Astrocyte (in vitro differentiated cells and primary cell): Measurements from ENCODE around the gene FHOD1. TPM values are rescaled to one million over a fixed set of nuclear protein-coding genes. Genes with fewer than 3 reads are reported as not detected.

ENCODE experiments used
- DNase-seq: peaks from one replicate; pipeline ENCODE4 v3.0.0-alpha.2; 2010; ENCODE audit warnings: low read depth
- FAIRE-seq: peaks from 2 replicates; lab custom pipeline; 2011; peaks lifted over from hg19 to GRCh38; lab: Jason Lieb, UNC
- H2AFZ ChIP-seq: 2 replicates; pipeline ENCODE4 v1.6.0; 2012; ENCODE audit warnings: low read depth, low read length, inconsistent platforms
- H3K27ac ChIP-seq: 2 replicates; pipeline ENCODE4 v1.5.1; 2011; ENCODE audit warnings: low read depth, low read length, inconsistent platforms
- H3K27me3 ChIP-seq: 2 replicates; pipeline ENCODE4 v1.6.0; 2011; ENCODE audit warnings: low read length, inconsistent platforms; ENCODE audit not compliant: insufficient read depth
- H3K36me3 ChIP-seq: 2 replicates; pipeline ENCODE4 v1.5.1; 2011; ENCODE audit warnings: low read length, inconsistent platforms; ENCODE audit not compliant: insufficient read depth
- H3K4me1 ChIP-seq: 2 replicates; pipeline ENCODE4 v1.5.1; 2011; ENCODE audit warnings: low read length, inconsistent platforms; ENCODE audit not compliant: insufficient read depth
- H3K4me2 ChIP-seq: 2 replicates; pipeline ENCODE4 v1.6.0; 2012; ENCODE audit warnings: low read length, inconsistent platforms
- H3K4me3 ChIP-seq: 2 replicates; pipeline ENCODE4 v1.5.1; 2011; ENCODE audit warnings: low read depth, mild to moderate bottlenecking, low read length, inconsistent platforms; ENCODE audit not compliant: insufficient read depth
- H3K79me2 ChIP-seq: 2 replicates; pipeline ENCODE4 v1.6.0; 2012; ENCODE audit warnings: mild to moderate bottlenecking, low read length, inconsistent platforms; ENCODE audit not compliant: insufficient read depth
- H3K9ac ChIP-seq: 2 replicates; pipeline ENCODE4 v1.6.0; 2012; ENCODE audit warnings: mild to moderate bottlenecking, low read length, inconsistent platforms
- H3K9me3 ChIP-seq: 2 replicates; pipeline ENCODE4 v1.5.1; 2012; ENCODE audit warnings: low read depth, mild to moderate bottlenecking, low read length, inconsistent platforms; ENCODE audit not compliant: insufficient read depth
- H4K20me1 ChIP-seq: 2 replicates; pipeline ENCODE4 v1.6.0; 2012; ENCODE audit warnings: low read length, inconsistent platforms; ENCODE audit not compliant: insufficient read depth
- H3K27ac Mint-ChIP-seq: one replicate; pipeline ENCODE4 v1.8.0; 2021; ENCODE audit warnings: mild to moderate bottlenecking, mixed read lengths; ENCODE audit not compliant: unreplicated experiment
- H3K27me3 Mint-ChIP-seq: one replicate; pipeline ENCODE4 v1.8.0; 2021; ENCODE audit warnings: low read depth, mixed read lengths; ENCODE audit not compliant: unreplicated experiment
- H3K36me3 Mint-ChIP-seq: one replicate; pipeline ENCODE4 v1.8.0; 2021; ENCODE audit warnings: low read depth, mixed read lengths; ENCODE audit not compliant: unreplicated experiment
- H3K4me1 Mint-ChIP-seq: one replicate; pipeline ENCODE4 v1.8.0; 2021; ENCODE audit warnings: low read depth, mixed read lengths; ENCODE audit not compliant: unreplicated experiment
- H3K4me3 Mint-ChIP-seq: one replicate; pipeline ENCODE4 v1.8.0; 2021; ENCODE audit warnings: mild to moderate bottlenecking, moderate library complexity, mixed read lengths; ENCODE audit not compliant: unreplicated experiment
- H3K9me3 Mint-ChIP-seq: one replicate; pipeline ENCODE4 v1.8.0; 2021; ENCODE audit warnings: mild to moderate bottlenecking, mixed read lengths; ENCODE audit not compliant: unreplicated experiment
- EZH2 ChIP-seq: IDR thresholded peaks from 2 replicates; pipeline ENCODE4 v1.6.1; 2012; ENCODE audit warnings: mild to moderate bottlenecking, low read length, inconsistent platforms; ENCODE audit not compliant: insufficient read depth
- total RNA-seq: library from RNA; stranded (reverse); gene quantifications from 2 replicates; pipeline ENCODE4 v1.2.1, GENCODE V29; 2021
- TF ChIP-seq, protein P1 (sequence below): IDR thresholded peaks from 2 replicates; pipeline ENCODE4 v1.5.1; 2011; ENCODE audit warnings: low read depth, mild to moderate bottlenecking, inconsistent platforms, low read length, moderate library complexity; ENCODE audit not compliant: insufficient read depth

The FHOD1 gene
- total RNA-seq, 1 donor from 2014 or later, result 38.1 TPM

DNA sequence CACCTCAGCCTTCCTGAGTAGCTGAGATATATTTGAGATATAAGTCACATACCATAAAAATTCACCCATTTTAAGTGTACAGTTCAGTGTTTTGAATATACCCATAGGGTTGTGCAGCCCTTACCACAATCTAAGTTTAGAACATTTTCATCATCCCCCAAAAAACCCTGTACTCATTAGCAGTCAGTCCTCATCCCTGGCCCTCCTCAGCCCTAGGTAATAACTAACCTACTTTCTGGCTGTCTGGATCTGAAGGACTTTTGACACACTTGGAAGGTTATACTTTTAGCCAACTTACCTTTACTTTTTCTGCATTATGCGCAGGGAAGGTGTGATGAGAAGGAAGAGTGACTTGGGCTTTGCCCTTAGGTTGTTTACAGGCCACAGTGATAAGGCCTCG is 28.0 kb upstream of the FHOD1 start:
- H3K9ac ChIP-seq, result no peak overlapping the region
- H3K4me1 Mint-ChIP-seq, result peaks cover 16% of the 10 kb centered on the region
- H3K4me2 ChIP-seq, result no peak overlapping the region
- FAIRE-seq (no peak), DNase-seq (no peak)
- H3K9me3 ChIP-seq, result no peaks in the 10 kb centered on the region
- no peak for TF ChIP-seq EZH2
- TF ChIP-seq, protein P1, sequence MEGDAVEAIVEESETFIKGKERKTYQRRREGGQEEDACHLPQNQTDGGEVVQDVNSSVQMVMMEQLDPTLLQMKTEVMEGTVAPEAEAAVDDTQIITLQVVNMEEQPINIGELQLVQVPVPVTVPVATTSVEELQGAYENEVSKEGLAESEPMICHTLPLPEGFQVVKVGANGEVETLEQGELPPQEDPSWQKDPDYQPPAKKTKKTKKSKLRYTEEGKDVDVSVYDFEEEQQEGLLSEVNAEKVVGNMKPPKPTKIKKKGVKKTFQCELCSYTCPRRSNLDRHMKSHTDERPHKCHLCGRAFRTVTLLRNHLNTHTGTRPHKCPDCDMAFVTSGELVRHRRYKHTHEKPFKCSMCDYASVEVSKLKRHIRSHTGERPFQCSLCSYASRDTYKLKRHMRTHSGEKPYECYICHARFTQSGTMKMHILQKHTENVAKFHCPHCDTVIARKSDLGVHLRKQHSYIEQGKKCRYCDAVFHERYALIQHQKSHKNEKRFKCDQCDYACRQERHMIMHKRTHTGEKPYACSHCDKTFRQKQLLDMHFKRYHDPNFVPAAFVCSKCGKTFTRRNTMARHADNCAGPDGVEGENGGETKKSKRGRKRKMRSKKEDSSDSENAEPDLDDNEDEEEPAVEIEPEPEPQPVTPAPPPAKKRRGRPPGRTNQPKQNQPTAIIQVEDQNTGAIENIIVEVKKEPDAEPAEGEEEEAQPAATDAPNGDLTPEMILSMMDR, result no peak
- H3K27ac Mint-ChIP-seq, result no peak overlapping the region
- peaks cover 3% of the 10 kb centered on the region for H3K27me3 Mint-ChIP-seq
- H3K36me3 ChIP-seq, result no peaks in the 10 kb centered on the region
- H3K4me3 Mint-ChIP-seq, result no peak overlapping the region
- H3K27me3 ChIP-seq, result no peaks in the 10 kb centered on the region
- no peak overlapping the region for H3K27ac ChIP-seq
- H3K4me1 ChIP-seq, result peaks cover 26% of the 10 kb centered on the region
- H3K9me3 Mint-ChIP-seq, result no peaks in the 10 kb centered on the region
- no peak overlapping the region for H2AFZ ChIP-seq
- H3K4me3 ChIP-seq, result no peak overlapping the region
- no peaks in the 10 kb centered on the region for H3K36me3 Mint-ChIP-seq
- peaks cover 2% of the 10 kb centered on the region for H3K79me2 ChIP-seq
- H4K20me1 ChIP-seq, result no peaks in the 10 kb centered on the region

DNA sequence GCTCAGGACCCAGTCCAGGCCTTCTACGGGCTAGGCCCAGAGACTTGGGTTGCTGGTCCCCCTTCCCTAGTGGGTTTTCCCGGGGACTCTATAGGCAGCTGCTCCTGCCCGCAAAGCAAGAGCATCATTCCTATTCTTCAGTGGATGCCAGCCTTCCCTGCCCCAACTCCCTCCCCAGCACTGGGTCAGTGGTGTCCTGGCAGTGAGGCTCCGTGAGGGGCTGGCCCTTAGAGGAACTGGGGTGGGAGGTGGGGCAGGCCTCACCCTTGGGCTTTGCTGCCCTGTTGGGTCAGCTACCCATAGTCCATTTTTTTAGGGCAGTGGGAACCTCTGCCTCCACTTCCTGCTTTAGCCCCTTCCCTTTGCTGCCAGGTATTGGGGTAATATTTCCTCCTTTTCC is 24.2 kb upstream of the FHOD1 start:
- H3K27ac ChIP-seq, result no peak overlapping the region
- H3K4me1 ChIP-seq, result peaks cover 25% of the 10 kb centered on the region
- Mint-ChIP-seq H3K36me3 (no peaks in the 10 kb centered on the region), H3K27me3 (peaks cover 2% of the 10 kb centered on the region), H3K27ac (no peak overlapping the region), H3K4me3 (no peak overlapping the region), H3K9me3 (no peaks in the 10 kb centered on the region), H3K4me1 (peaks cover 13% of the 10 kb centered on the region)
- H4K20me1 ChIP-seq, result no peaks in the 10 kb centered on the region
- no peak overlapping the region for H3K4me2 ChIP-seq
- no peaks in the 10 kb centered on the region for H3K27me3 ChIP-seq
- H3K9me3 ChIP-seq, result no peaks in the 10 kb centered on the region
- H3K79me2 ChIP-seq, result no peaks in the 10 kb centered on the region
- H3K9ac ChIP-seq, result no peak overlapping the region
- no peak overlapping the region for H2AFZ ChIP-seq
- FAIRE-seq (no peak), DNase-seq (no peak)
- H3K36me3 ChIP-seq, result no peaks in the 10 kb centered on the region
- H3K4me3 ChIP-seq, result no peak overlapping the region
- no peak for TF ChIP-seq EZH2
- TF ChIP-seq, protein P1, result no peak

GRCh38 chr16:67270931-67271338 is 23.7 kb upstream of the FHOD1 start:
- Histone ChIP-seq H3K4me1 (peaks cover 25% of the 10 kb centered on the region), H3K36me3 (no peaks in the 10 kb centered on the region), H3K27me3 (no peaks in the 10 kb centered on the region), H4K20me1 (no peaks in the 10 kb centered on the region), H3K79me2 (no peaks in the 10 kb centered on the region), H3K27ac (no peak overlapping the region), H3K4me3 (no peak overlapping the region), H2AFZ (no peak overlapping the region), H3K9ac (no peak overlapping the region), H3K4me2 (no peak overlapping the region), H3K9me3 (no peaks in the 10 kb centered on the region)
- Mint-ChIP-seq H3K4me1 (peaks cover 11% of the 10 kb centered on the region), H3K36me3 (peaks cover 2% of the 10 kb centered on the region), H3K27ac (no peak overlapping the region), H3K4me3 (no peak overlapping the region), H3K9me3 (no peaks in the 10 kb centered on the region), H3K27me3 (peaks cover 5% of the 10 kb centered on the region)
- no peak for DNase-seq
- no peak for FAIRE-seq
- no peak for TF ChIP-seq EZH2
- TF ChIP-seq, protein P1, result no peak
